MV-4-11 (cell line): ENCODE results near the gene NSMCE1.

ENCODE experiments used
- DNase-seq: peaks from one replicate; lab custom pipeline; 2025; lab: John Stamatoyannopoulos, UW

Gene NSMCE1, protein sequence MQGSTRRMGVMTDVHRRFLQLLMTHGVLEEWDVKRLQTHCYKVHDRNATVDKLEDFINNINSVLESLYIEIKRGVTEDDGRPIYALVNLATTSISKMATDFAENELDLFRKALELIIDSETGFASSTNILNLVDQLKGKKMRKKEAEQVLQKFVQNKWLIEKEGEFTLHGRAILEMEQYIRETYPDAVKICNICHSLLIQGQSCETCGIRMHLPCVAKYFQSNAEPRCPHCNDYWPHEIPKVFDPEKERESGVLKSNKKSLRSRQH

DNA sequence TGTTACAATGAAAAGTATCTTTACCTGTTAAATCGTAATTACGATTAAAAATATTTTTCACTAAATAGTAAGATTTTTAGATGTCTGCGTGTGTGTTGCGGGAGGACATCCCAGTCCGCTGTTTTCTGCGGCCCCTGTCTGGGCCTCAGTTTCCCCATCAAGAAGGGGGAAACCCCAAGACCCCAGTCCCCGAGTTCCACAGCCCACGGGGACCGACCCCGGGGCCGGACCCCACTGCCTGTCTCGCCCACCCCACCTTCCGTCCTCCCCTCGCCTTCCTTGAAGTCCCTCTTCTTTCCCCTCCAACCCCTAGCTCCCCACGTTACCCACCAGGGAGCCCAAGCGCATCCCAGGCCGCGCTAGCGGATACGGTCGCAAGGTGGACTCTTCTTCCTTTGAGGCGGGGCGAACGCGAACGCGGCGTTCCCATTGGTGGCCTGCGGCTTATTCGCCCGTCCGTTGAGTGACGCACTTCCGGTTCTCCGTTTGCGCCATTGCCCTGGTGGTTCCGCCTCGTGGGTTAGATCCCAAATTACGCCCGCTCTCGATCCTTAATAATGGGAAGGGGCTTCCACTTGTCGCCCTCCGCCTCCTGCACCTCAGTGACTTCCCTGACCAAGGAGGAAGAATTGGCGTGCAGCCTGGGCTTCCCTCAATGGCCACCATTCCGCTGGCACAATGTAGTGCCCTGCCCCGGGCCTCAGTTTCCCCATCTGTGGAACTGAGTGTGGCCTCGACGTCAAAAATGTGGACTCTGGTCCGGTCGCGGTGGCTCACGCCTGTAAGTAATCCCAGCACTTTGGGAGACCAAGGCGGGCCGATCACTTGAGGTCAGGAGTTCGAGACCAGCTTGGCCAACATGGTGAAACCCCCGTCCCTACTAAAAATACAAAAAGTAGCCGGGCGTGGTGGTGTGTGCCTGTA is at the start of gene NSMCE1:
Gene NSMCE1 (minus strand): TSS at position 397 of the 924 bp plus-strand sequence. CDS start 11,202 bp downstream, outside the sequence.
- peak; percentile 95 for DNase-seq

DNA sequence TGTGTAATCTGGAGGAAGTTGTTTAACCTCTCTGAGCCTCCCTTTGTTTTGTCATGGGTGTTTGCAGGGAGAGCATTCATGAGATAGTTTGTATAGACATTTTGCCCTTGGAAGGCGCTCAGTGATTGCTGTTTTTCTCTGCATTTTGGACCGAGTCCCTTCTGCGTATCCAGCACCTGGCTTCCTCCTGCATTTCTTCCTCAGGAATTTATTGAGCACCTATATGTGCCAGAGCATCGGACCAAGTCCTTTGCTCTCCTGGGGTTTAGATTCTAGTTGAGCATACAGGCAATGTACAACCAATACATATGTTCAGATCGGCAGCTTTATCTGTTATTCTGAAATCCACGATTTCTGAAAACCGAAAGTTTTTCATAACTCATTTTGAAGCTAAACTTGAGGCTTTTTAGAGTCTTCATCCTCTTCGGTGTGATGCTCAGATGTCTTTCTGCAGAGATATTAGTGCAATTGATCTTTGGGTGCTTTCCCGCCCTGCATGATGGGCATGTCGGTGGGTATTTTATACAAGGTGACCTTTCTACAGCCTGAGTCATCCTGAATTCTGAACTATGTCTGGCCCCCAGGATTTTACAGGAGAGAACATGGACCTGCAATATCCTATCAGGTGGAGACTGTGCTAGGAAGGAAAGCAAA is 49.3 kb upstream of the NSMCE1 start:
- DNase-seq: no peak

DNA sequence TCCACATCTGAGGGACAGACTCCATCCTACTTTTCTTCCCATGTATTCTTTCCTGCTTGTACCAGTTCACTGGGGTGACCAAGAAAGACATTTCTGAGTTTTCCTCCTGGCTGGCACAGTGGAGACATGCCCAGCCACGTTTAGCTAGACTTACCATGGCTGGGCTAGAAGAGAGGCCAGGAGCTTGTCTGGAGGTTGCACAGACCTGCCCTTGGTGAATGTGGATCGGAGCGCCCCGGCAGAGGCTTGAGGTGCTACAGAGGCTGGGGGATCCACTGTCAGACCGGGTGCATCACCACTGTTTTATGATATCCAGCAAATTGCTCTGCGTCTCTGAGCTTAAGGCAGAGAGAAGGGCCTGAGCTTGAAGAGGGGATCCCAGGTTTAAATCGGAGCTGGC is 48.7 kb upstream of the NSMCE1 start:
- no peak for DNase-seq

DNA sequence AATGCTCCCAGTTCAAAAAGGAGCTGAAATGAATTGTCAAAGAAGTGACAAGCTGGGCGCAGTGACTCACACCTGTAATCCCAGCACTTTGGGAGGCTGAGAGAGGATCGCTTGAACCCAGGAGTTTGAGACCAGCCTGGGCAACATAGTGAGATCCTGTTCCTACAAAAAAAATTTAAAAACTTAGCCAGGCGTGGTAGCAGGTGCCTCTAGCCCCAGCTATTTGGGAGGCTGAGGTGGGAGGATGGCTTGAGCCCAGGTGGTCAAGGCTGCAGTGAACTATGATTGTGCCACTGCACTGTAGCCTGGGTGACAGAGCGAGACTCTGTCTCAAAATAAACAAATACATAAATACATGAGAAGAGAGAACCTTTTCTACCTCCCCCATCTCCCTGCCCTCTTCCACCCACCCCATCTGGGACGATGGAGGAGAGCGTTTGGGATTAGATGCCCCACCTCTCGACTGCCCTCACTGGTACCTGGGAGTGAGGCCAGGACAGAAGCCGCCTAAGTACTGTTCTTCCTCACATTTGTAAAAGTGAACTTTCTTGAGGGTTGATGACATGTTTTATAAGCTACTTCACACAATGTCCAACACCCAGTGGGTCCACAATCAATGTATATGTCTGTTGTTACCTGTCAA is 47.6 kb upstream of the NSMCE1 start:
- no peak for DNase-seq

DNA sequence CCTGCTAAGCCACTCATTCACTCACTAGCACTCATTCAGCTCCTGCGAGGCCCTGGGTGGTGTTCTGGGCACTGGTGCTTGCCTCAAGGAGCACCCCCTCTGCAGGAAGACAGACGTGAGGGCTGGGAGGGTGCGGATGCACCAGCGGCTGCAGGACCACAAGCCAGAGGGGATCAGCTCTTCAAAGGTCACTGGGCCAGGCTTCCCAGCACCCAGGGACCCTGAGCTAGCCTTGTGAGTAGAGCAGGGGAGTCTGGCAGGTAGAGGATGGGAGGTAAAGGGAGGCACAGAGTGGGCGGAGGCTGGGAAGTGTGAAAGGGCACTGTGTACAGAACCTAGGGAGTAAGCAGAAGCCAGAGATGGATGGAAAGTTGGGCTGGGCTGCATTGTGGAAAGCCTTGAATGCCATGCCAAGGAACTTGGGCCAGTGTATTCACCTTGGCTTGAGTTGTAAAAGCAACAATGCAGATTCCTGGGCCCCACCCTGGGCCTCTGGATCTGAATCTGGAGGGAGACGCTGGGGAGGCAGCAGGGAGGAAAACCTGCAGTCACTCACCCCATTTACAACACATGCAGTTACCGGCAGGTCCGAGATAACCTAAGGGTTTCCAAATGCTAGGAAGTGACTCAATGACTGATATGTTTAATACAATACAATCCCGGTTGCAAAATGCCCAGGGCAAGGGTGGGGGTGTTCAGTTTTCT is 46.9 kb upstream of the NSMCE1 start:
- peak; percentile 51 for DNase-seq

DNA sequence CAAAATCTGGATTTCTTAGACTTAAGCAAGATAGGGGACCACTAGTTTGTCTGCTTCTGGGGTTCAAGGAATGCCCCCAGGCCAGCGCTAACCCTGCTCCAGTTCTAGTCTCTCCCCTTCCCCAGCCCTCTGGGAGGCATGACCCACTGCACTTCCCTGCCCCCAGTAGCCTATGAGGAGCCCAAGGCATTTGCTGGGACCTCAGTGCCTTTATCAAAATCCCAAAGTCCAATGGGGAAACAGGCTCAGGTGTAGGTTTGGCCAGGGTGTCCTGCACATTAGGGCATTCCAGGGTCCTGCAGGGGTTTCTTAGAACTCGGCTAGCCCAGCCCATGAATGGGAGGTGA is 46.4 kb upstream of the NSMCE1 start:
- no peak for DNase-seq

DNA sequence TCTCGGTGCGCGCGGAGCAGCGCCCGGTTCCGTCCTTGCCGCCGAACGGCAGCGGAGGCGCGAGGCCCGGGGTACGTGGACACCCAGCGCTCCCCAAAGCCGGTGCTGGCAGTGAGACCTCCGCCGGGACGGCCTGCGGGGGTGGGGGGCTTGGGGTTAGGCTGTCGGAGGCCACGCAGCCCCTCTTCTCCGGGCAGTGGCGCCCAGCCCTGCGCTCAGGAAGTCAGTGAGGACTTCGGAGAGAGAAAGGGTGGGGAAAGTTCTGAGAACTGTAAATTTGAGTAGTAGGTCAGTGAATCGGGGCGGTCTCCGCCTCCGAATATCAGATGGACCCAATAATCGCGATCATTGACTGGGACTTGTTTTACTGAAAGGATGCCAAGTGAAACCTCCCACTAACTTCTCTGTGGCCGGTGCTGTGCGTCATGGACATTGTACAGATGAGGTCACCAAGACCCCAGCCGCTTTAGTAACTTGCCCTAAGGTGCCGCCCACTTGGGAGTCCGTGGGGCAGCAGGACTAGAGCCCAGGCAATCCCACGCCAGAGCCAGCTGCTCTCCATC is 45.7 kb upstream of the NSMCE1 start:
- DNase-seq: no peak

DNA sequence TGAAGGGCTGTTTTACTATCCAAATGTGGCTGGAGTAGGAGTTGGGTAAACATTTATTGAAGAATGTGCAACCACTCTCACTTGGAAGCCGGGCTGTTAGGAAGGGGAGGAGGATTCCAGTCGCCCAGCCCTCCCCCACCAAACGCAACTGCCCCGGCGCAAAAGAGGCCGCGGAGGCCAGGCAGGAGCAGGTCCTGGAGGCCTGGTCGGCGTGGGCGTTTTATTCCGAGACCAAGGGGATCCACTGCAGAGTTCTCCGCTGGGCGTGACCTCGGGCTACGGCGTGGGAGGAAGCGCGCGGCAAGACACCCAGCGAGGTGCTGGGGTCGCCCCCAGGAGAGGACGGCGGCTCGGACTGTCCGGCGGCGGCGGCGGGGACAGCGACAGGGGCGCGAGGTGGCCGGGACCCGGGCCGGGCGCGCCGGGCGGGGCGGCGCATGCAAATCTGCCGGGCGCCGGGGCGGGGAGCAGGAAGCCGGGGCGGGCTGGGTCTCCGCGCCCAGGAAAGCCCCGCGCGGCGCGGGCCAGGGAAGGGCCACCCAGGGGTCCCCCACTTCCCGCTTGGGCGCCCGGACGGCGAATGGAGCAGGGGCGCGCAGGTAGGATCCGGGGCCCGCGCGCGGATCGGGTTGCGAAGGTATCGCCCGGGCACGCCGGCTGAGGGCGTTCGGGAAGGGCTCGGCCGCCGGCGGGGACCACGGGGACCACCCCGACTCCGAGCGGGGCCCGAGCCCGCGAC is 45.0 kb upstream of the NSMCE1 start, which contains the start of gene IL4R:
Gene IL4R (plus strand): TSS at position 553 of the 739 bp plus-strand sequence. CDS start 26,230 bp downstream, outside the sequence.
- DNase-seq: no peak

DNA sequence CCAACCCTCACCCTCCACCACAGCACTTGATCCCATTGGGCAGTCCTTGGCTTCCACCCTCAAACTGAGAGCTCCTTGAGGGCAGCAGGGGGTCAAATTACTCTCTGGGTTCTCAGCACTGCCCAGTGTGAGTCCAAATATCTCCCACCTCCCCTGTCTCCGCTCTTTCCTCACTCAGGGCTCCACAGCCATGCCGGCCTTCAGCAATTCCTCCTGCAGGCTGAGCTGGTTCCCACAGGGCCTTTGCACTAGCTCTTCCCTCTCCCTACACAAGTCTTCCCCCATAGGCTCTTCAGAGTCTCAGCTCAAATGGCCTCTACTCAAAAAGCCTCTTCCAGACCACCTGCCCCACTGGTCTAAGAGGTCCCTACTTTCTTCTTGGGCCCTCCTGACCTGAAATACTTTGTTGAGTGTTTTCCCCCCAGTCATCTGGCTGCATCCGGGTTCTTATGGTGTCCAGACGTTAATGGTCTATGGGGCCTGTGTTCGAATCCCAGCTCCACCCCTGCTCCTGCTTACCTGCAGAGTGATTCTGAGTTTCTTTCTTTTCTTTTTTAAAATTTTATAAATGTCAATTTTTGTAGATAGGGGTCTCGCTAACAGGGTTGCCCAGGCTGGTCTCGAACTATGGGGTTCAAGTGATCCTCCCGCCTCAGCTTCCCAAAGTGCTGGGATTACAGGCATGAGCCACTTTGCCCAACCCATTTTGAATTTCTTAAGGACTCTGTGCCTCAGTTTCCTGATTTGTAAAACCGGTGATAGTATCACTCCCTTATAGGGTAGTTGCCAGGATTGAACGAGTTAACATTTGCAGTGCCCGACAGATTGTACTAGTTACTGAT is 44.2 kb upstream of the NSMCE1 start:
- DNase-seq: no peak

DNA sequence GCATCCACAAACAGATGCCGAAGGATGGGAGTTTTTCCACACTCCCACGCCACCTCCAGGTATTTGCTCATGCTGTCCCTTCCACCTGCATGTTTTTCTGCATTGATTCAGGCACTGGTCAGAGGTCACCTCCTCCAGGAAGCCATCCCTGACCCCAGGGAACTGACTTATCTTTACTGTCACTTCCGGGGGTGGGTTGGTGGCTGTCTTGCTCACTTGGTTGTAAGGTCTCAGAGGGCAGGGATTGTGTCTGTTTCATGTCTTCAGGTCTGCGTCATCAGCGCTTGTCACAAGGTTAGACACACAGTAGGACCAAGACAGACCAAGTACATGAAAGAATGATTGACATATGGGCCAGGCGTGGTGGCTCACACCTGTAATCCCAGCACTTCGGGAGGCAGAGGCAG is 43.3 kb upstream of the NSMCE1 start:
- no peak for DNase-seq

DNA sequence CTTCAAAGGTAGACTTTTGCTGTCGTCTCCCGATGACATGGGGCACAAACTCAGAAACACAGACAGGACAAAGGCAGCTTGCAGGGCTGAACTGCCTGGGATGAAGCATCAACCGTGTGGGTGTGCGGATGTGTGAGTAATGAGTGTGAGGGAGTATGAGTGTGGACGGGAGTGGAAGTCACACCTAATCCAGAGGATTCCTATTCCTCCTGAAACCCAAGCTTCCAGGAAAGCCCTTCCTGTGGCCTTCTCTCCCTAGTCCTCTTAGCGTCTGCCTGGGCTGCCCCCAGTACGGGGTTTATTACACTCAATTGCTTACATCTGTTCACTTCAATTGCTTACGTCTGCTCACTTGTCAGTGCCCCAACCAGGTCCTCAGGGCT is 42.9 kb upstream of the NSMCE1 start:
- DNase-seq: no peak

DNA sequence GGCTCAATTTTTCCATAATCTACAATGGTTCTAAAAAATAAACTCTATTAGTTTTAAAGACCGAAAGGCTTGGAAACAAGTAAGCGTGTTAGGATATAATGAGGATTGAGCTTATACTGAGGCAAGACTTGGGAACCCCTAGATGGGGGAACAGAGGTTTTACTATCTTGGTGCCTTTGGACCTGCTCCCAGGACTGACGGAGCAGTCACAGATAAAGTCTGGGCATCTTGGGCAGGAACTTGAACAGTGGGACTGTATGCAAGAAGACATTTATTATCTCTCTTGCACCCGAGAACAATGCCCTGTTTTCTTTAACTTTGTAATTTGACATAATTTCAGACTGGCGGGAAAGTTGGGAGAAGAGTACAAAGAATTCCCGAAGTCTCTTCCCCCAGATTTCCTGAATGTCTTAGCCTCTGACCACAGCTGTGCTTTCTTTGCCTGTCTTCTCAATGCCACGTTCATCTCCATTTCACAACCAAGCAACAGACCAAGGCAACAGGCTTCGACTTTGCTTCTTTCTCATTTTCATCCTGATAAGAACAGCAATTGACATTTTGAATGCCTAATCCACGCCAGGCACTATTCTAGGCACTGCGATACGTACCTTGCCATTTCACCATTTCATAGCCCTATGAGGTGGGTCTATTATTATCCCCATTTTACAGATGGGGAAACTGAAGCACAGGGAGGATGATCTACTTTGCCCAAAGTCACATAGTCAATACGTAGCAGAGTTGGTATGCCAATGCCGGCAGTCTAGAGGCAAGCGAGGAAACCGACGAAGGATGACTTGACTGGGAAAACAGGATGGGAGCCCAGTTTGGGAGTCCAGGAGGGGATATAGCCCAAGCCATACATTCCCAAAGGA is 42.2 kb upstream of the NSMCE1 start:
- DNase-seq: no peak

DNA sequence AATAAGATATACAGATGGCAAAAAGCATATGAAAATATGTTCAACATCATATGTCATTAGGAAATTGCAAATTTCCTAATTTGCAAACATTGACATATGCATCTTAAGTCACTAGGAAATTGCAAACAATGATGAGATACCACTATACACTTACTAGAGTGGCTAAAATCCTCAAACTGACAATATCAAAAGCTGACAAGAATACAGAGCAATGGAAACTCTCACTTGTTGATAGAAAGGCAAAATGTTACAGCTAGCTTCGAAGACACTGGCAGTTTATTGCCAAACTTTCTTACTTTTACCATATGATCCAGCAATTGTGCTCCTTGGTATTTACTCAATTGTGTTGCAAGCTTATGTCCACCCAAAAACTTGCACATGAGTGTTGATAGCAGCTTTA is 40.2 kb upstream of the NSMCE1 start:
- no peak for DNase-seq

DNA sequence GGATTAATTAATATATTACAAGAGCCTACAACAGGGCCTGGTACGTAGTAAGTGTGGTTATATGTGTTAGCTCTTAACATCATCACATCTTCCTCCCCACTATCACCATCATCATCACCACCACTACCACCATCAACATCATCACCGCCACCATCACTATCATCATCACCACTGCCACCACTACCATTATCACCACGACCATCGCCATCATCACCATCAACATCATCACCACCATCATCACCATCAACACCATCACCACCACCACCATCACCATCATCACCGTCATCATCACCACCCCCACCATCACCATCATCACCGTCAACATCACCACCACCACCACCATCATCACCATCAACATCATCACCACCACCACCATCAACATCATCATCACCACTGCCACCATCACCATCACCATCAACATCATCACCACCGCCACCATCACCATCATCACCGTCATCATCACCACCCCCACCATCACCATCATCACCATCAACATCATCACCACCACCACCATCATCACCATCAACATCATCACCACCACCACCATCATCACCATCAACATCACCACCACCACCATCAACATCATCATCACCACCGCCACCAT is 37.4 kb upstream of the NSMCE1 start:
- no peak for DNase-seq

DNA sequence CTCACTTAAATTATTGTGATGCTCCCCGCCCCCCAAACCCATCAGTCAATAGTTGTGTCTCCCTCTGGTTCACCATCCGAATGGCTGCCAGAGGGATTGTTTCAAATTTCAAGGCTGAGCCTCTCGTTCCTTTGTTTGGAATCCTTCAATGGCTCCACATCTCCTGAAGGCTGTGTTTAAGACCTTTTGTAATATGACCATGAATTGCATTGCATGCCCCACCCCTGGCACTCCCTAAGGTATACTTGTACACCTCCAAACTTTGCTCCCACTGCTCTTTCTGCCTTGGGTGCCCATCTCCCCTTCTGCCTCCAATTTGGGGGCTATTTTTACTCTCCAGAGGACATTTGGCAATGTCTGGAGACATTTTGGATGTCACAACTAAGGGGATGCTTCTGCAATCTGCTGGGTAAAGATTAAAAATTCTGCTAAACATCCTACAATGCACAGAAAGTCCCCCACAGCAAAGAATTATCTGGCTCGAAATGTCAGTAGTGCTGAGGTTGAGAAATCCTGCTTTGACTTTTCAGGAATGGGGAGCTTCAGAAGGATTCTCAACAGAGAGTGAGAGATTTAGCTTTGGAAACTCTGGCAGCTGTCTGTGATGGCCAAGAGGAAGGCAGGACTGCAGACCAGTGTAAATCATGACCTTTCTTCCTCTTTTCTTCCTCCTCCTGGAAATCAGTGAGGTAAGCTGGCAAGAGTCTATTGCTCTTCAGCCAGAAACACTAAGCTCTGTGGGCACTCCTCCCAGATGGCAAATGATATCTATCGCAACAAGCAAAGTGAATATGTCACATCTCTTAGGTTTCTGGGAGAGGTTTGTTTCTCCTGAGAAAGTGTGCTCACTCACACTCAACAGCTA is 36.5 kb upstream of the NSMCE1 start:
- DNase-seq: peak; percentile 78

DNA sequence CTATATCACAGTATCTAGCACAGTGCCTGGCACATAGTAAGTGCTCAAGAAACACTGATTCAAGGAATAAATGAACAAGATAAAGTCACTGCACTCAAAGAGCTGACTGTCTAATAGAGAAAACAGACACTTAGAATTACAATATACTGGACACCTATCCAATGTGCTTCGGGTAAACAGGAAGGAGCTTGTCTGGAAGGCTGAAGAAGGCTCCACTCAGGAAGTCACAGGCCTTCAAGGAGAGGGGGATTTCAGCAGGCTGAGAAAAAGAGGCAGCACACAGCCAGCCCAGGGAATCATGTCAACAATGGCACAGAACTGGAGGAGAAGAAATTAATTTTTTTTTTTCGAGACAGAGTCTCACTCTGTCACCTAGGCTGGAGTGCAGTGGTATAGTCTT is 35.5 kb upstream of the NSMCE1 start:
- no peak for DNase-seq
